Prostate gland (tissue), 2 donors: Measurements from ENCODE around the gene COL23A1.

Experiments
- CTCF ChIP-seq, 4 experiments: fragments of 200-600 bp in 2 of 4; fragments of 450-650 bp in 2 of 4; sonication (generic) in 2 of 4; IDR thresholded peaks; 1 replicate in 3 of 4; 2 replicates in 1 of 4; pipeline ENCODE4 v1.5.1; 2016 to 2019; ENCODE audit warnings: antibody characterized with exemption in 4 of 4, mild to moderate bottlenecking in 2 of 4, moderate library complexity in 2 of 4
- POLR2A ChIP-seq: fragments of 450-650 bp; IDR thresholded peaks from one replicate; pipeline ENCODE4 v1.6.1; 2016; ENCODE audit warnings: antibody characterized with exemption, mild to moderate bottlenecking
- POLR2AphosphoS5 ChIP-seq: sonication (generic); formaldehyde crosslinking; IDR thresholded peaks from one replicate; pipeline ENCODE4 v1.6.1; 2017; ENCODE audit warnings: antibody characterized with exemption

- TF ChIP-seq POLR2AphosphoS5 (no peak), CTCF (IDR thresholded peaks at IDR 0.05) (no peak), POLR2A (no peak)
Measured at GRCh38 chr5:178375348-178375747, 214.8 kb downstream of the COL23A1 start.
